Astrocyte of the cerebellum (primary cell): ENCODE measurements around the gene ATP9A.
"Not testable (repeated sequence)": the region's sequence is repeated elsewhere in the genome, so short reads cannot be mapped to it uniquely, and the experiment has no call there.

Experiments used
- DNase-seq: peaks from one replicate; pipeline ENCODE4 v3.0.0-alpha.2; 2011; ENCODE audit warnings: low read depth
- H3K4me3 ChIP-seq: 2 replicates; pipeline ENCODE4 v1.5.1; 2011; ENCODE audit warnings: mild to moderate bottlenecking, low read depth, low read length, moderate library complexity
- in situ Hi-C: cut with HindIII; loops from 2 replicates; pipeline ENCODE4 v1.10.0; 2017; ENCODE audit warnings: low sequenced_read_pairs
- TF ChIP-seq, protein P1 (sequence below): IDR thresholded peaks from 2 replicates; pipeline ENCODE4 v1.5.1; 2012; ENCODE audit warnings: low read length, low read depth, moderate library complexity, mild to moderate bottlenecking; ENCODE audit errors: missing control alignments

The ATP9A gene

GRCh38 chr20:51792960-51793359 is 24.8 kb upstream of the ATP9A start:
- TF ChIP-seq, protein P1, sequence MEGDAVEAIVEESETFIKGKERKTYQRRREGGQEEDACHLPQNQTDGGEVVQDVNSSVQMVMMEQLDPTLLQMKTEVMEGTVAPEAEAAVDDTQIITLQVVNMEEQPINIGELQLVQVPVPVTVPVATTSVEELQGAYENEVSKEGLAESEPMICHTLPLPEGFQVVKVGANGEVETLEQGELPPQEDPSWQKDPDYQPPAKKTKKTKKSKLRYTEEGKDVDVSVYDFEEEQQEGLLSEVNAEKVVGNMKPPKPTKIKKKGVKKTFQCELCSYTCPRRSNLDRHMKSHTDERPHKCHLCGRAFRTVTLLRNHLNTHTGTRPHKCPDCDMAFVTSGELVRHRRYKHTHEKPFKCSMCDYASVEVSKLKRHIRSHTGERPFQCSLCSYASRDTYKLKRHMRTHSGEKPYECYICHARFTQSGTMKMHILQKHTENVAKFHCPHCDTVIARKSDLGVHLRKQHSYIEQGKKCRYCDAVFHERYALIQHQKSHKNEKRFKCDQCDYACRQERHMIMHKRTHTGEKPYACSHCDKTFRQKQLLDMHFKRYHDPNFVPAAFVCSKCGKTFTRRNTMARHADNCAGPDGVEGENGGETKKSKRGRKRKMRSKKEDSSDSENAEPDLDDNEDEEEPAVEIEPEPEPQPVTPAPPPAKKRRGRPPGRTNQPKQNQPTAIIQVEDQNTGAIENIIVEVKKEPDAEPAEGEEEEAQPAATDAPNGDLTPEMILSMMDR = no peak
- no peak overlapping the region for H3K4me3 ChIP-seq
- in situ Hi-C loops = no loop called here
- DNase-seq = no peak

DNA sequence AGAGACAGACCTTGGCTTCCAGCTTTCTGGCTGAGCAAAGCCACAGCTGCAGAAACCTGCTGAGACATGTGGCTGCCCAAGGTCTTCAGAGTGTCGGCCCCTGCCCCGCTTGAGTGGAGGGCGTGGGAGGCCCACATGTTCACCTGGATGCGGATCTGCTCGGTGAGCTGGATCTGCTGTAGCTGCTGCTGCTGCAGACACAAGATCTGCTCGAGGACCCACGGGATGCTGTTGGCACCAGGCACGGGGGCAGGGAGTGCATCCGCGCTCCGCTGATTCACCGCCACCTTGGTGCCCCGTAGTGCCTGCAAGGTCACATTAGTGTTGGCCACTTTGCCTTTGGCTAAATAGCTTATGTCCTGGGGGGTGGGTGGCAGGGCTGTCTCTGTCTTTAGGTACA is 23.4 kb upstream of the ATP9A start:
- DNase-seq = no peak
- in situ Hi-C loops = no loop called here
- no peak overlapping the region for H3K4me3 ChIP-seq
- TF ChIP-seq, protein P1 = no peak

DNA sequence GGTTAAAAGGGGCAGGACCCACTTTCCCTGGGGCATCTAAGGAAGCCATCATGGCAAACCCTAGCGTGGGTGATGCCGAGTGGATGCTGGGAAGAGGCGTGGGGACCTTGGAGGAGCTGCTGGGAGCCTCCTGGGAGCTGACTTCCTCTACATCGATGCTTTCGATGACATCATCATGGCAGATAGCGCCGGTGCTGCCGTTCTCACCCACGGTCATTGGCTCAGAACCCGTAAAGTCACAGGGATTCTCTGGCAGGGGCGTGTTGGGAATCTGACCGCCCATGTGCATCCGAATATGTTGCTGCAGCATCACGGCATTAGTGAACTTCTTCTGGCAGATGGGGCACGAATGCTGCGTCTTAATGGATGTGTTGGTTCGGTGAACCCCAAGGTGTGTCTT is 22.1 kb upstream of the ATP9A start:
- in situ Hi-C loops = no loop called here
- TF ChIP-seq, protein P1 = no peak
- no peak for DNase-seq
- no peak overlapping the region for H3K4me3 ChIP-seq

DNA sequence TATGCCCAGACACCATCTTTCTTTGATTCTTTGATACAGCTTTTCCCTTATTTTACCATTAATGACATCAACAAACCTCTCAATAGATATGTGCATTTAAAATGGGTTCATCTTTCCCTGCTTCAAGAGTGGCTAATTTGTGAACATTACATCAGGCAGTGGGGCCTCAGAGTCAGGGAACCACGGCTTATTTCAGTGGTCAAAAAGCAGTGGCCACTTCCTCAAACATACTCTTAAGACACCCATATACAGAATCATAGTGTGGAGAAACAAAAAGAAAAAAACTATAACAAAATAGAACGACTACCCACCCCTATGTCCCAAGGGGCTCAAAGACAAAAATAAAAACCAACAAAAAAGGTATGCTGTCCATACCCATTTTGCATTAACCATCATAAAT is 21.2 kb upstream of the ATP9A start:
- TF ChIP-seq, protein P1 = no peak
- in situ Hi-C loops = no loop called here
- H3K4me3 ChIP-seq = no peak overlapping the region
- no peak for DNase-seq

GRCh38 chr20:51788822-51789221 is 20.6 kb upstream of the ATP9A start:
- DNase-seq = no peak
- TF ChIP-seq, protein P1 = no peak
- in situ Hi-C loops = no loop called here
- H3K4me3 ChIP-seq = no peak overlapping the region

- no peak overlapping the region for H3K4me3 ChIP-seq
- TF ChIP-seq, protein P1 = no peak
- in situ Hi-C loops = no loop called here
- no peak for DNase-seq
These were observed 16.1 kb upstream of the ATP9A start for GRCh38 chr20:51784299-51784698.

DNA sequence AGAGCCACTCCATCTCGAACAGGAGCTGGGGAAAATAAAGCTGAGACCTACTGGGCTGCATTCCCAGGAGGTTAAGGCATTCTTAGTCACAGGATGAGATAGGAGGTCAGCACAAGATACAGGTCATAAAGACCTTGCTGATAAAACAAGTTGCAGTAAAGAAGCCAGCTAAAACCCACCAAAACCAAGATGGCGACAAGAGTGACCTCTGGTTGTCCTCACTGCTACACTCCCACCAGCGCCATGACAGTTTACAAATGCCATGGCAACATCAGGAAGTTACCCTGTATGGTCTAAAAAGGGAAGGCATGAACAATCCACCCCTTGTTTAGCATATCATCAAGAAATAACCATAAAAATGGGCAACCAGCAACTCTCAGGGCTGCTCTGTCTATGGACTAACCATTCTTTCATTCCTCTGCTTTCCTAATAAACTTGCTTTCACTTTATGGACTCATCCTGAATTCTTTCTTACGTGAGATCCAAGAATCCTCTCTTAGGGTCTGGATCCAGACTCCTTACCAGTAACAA is 10.1 kb upstream of the ATP9A start:
- in situ Hi-C loops, H3K4me3 ChIP-seq, DNase-seq: not testable (repeated sequence)
